ENCODE results near the gene AK9. TPM values are rescaled to one million over a fixed set of nuclear protein-coding genes. Genes with fewer than 3 reads are reported as not detected.

Gene AK9
- total RNA-seq, 1 experiment from 2014 or later, result 3.5 TPM

- POLR2A ChIA-PET, result no interaction called here
- Histone ChIP-seq H3K27me3 (ENCODE audit: insufficient read depth, low read length) (no peaks in the 10 kb centered on the region), H3K27ac (ENCODE audit: low read depth, low read length) (no peak overlapping the region), H3K9ac (ENCODE audit: low read length) (no peak overlapping the region), H3K79me2 (ENCODE audit: insufficient read depth, low read length) (no peaks in the 10 kb centered on the region), H4K20me1 (ENCODE audit: insufficient read depth) (no peaks in the 10 kb centered on the region), H3K36me3 (ENCODE audit: control insufficient read depth in 1 of 2, insufficient read depth in 2 of 2, low read length in 2 of 2) (no peaks in the 10 kb centered on the region), H3K4me3 (replicated peaks in 1 of 2; ENCODE audit: low read depth in 1 of 2, low read length in 2 of 2) (no peak overlapping the region), H3K9me2 (ENCODE audit: insufficient read depth) (no peaks in the 10 kb centered on the region; the same call in 1 of the 2 replicates), H2AFZ (ENCODE audit: low read depth, low read length, poor library complexity, severe bottlenecking) (no peak overlapping the region), H3K9me3 (ENCODE audit: control insufficient read depth in 1 of 2, insufficient read depth in 1 of 2, low read depth in 1 of 2, low read length in 2 of 2) (no peaks in the 10 kb centered on the region), H3K4me1 (ENCODE audit: control insufficient read depth in 1 of 2, insufficient read depth in 2 of 2, low read length in 2 of 2) (no peaks in the 10 kb centered on the region), H3K4me2 (ENCODE audit: low read length) (no peak overlapping the region)
- ATAC-seq (no peak), DNase-seq (ENCODE audit: low read depth, low spot score) (no peak)
- TF ChIP-seq POLR2A (IDR thresholded peaks at IDR 0.05; ENCODE audit: borderline replicate concordance, extremely low read depth, insufficient read depth, insufficient read length) (no peak), CEBPB (IDR thresholded peaks at IDR 0.05; ENCODE audit: low read depth) (no peak), JUND (IDR thresholded peaks at IDR 0.05) (no peak)
- no TSS peak for BruUV-seq (replicated peaks)
- RAD21 ChIA-PET (ENCODE audit: low non-redundant PET in 1 of 2, low total read pairs in 2 of 2, uncharacterized antibody in 2 of 2, unreplicated experiment in 2 of 2), result no interaction called here
- intact Hi-C loops (cut with micrococcal nuclease), result no loop called here
- CTCF ChIA-PET, result no interaction called here
Observed at GRCh38 chr6:109722564-109723254, 31.7 kb upstream of the AK9 start.

GRCh38 chr6:109722011-109722410 is 31.0 kb upstream of the AK9 start:
- H3K27me3 ChIP-seq (ENCODE audit: insufficient read depth, low read length), result no peaks in the 10 kb centered on the region
- H3K79me2 ChIP-seq (ENCODE audit: insufficient read depth, low read length), result no peaks in the 10 kb centered on the region
- no peaks in the 10 kb centered on the region for H3K4me1 ChIP-seq (ENCODE audit: control insufficient read depth in 1 of 2, insufficient read depth in 2 of 2, low read length in 2 of 2)
- no peak overlapping the region for H3K4me3 ChIP-seq (replicated peaks in 1 of 2; ENCODE audit: low read depth in 1 of 2, low read length in 2 of 2)
- no TSS peak for BruUV-seq (replicated peaks)
- intact Hi-C loops (cut with micrococcal nuclease), result no loop called here
- ATAC-seq (no peak), DNase-seq (ENCODE audit: low read depth, low spot score) (no peak)
- H3K9me3 ChIP-seq (ENCODE audit: control insufficient read depth in 1 of 2, insufficient read depth in 1 of 2, low read depth in 1 of 2, low read length in 2 of 2), result no peaks in the 10 kb centered on the region
- no peaks in the 10 kb centered on the region for H4K20me1 ChIP-seq (ENCODE audit: insufficient read depth)
- no peaks in the 10 kb centered on the region; the same call in 1 of the 2 replicates for H3K9me2 ChIP-seq (ENCODE audit: insufficient read depth)
- POLR2A ChIA-PET, result no interaction called here
- no peaks in the 10 kb centered on the region for H3K36me3 ChIP-seq (ENCODE audit: control insufficient read depth in 1 of 2, insufficient read depth in 2 of 2, low read length in 2 of 2)
- TF ChIP-seq POLR2A (IDR thresholded peaks at IDR 0.05; ENCODE audit: borderline replicate concordance, extremely low read depth, insufficient read depth, insufficient read length) (no peak), POLR2AphosphoS5 (IDR thresholded peaks at IDR 0.05; ENCODE audit: low read depth, low read length) (no peak), ELF1 (IDR thresholded peaks at IDR 0.05; ENCODE audit: borderline replicate concordance, low read depth) (no peak), ZFX (IDR thresholded peaks at IDR 0.05) (no peak)
- CTCF ChIA-PET, result no interaction called here
- no peak overlapping the region for H2AFZ ChIP-seq (ENCODE audit: low read depth, low read length, poor library complexity, severe bottlenecking)
- RAD21 ChIA-PET (ENCODE audit: low non-redundant PET in 1 of 2, low total read pairs in 2 of 2, uncharacterized antibody in 2 of 2, unreplicated experiment in 2 of 2), result no interaction called here
- H3K4me2 ChIP-seq (ENCODE audit: low read length), result no peak overlapping the region
- H3K27ac ChIP-seq (ENCODE audit: low read depth, low read length), result no peak overlapping the region
- H3K9ac ChIP-seq (ENCODE audit: low read length), result no peak overlapping the region
